HG03139 (cell line): ENCODE data around the gene BAMBI.
"Not testable (repeated sequence)": the region's sequence is repeated elsewhere in the genome, so short reads cannot be mapped to it uniquely, and the experiment has no call there.

Experiments used
- ATAC-seq: cut with Tn5 transposase; IDR thresholded peaks from one replicate; pipeline ENCODE4 v1.9.1; 2021; ENCODE audit not compliant: unreplicated experiment

BAMBI gene, protein sequence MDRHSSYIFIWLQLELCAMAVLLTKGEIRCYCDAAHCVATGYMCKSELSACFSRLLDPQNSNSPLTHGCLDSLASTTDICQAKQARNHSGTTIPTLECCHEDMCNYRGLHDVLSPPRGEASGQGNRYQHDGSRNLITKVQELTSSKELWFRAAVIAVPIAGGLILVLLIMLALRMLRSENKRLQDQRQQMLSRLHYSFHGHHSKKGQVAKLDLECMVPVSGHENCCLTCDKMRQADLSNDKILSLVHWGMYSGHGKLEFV

GRCh38 chr10:28676968-28677887, at the start of gene BAMBI:
TSS of gene BAMBI (plus strand) at chr10:28677521. CDS start at chr10:28677898, 377 bp downstream.
- peak; percentile 97 for ATAC-seq

DNA sequence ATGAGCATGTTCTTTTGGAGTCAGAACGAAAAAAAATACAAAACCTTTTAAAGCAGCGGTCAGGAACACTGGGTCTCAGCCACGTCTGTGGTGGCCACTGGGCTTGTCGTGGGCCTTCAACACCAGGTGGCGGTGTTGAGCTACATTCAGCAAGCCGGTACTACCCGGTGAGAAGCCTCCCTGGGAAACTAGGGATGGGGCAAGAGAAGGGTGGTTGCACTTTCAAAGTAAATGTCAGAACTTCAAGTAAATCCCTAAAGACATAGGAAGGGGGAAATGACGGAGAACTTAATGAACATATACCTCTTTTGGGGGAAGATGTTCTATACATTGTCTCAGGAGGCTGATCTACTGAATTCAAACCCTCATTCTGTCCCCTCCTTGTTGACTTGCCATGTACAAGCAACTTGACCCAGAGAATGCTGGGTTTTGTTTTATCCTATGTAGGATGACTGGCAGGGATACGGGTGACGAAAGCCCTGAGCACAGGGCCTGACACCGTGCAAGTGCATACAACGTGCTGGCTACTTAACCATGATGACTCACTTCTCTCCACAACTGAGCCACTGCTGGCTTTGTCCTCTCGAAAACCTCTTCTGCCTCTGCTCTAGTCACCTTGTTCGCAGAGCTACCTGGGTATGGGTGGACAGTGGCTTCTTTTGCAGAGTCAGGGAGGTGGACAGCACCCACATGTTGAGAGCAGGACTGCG, 49.0 kb upstream of the BAMBI start:
- peak; percentile 69 for ATAC-seq

- no peak for ATAC-seq
Observed at GRCh38 chr10:28631896-28632583, 45.3 kb upstream of the BAMBI start.

- no peak for ATAC-seq
Observed at GRCh38 chr10:28632584-28632945, 44.8 kb upstream of the BAMBI start.

DNA sequence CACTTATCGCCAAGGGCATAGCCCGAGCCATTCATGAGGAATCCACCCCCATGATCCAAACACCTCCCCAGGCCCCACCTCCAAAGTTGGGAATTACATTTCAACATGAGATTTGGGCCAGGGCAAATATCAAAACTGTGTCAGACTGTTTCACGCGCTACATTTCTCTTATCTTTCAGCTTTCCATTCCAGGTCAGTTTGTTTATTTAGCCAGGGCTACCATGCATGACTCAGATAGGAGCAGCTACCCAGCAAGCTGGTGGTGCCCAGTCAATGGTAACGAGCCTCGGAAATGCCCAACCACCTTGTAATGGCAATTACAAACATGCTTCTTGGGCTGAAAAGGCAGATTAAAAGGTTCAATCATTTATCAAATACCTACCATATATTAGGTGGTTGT, 43.6 kb upstream of the BAMBI start:
- no peak for ATAC-seq

- no peak for ATAC-seq
Observed at GRCh38 chr10:28637346-28637745, 40.0 kb upstream of the BAMBI start.

- no peak for ATAC-seq
Observed at GRCh38 chr10:28638392-28638791, 38.9 kb upstream of the BAMBI start.

DNA sequence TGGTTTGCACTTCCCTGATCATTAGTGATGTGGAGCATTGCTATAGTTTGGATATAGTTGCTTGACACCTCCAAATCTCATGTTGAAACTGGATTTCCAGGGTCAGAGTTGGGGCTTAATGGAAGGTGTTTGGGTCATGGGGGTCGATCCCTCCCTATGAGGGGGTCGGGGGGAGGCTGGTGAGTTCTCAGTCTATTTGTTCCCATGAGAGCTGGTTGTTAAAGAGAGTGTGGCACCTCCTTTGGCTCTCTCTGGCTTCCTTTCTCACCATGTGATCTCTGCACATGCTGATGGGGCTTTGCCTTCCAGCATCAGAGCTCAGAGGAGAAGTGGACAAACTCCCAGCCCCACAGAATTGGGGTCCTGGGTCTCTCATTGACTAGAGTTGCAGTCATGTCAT, 36.8 kb upstream of the BAMBI start:
- no peak for ATAC-seq

DNA sequence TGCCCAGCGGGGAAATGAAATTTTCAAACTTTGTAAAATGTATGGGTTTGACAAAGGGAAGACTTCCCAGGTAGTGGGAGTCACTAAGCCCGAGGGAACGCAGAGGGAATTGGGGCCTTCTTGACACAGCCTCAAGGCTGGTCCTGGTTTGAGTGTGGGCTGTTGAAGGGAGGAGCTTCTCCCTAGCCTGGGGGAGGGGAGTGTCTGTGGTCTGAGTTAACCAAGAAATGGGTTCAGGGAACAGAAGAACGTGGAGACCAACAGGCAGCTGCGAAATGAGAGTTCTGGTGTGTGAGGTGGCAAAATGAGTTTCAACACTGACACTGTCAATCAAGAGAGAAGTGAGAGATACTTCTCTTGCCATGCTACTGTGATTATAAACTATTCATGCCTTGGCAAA, 32.7 kb upstream of the BAMBI start:
- ATAC-seq: no peak

GRCh38 chr10:28652106-28652505, 25.2 kb upstream of the BAMBI start:
- no peak for ATAC-seq

DNA sequence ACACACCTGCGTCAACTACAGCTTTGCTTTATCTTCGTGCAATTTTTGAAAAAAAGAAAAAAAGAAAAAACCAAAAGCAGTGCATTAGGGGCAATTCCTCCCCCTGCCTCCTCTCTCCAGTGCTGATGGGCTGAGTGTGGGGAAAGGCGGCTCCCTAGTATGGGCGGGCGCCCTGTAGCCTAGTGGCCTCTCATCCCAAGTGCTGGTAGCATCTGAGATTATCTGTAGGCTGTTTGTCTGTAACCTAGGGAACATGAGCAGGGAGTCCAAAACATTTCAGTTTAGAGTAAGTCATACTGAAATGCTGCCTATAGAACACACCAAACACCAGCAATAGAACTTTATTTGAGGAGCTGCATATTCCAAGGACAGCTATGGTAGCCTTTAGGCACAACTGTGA, 24.6 kb upstream of the BAMBI start:
- ATAC-seq: no peak

- ATAC-seq: not testable (repeated sequence)
Observed at GRCh38 chr10:28658824-28659223, 18.5 kb upstream of the BAMBI start.

GRCh38 chr10:28661035-28661434, 16.3 kb upstream of the BAMBI start:
- ATAC-seq: no peak

DNA sequence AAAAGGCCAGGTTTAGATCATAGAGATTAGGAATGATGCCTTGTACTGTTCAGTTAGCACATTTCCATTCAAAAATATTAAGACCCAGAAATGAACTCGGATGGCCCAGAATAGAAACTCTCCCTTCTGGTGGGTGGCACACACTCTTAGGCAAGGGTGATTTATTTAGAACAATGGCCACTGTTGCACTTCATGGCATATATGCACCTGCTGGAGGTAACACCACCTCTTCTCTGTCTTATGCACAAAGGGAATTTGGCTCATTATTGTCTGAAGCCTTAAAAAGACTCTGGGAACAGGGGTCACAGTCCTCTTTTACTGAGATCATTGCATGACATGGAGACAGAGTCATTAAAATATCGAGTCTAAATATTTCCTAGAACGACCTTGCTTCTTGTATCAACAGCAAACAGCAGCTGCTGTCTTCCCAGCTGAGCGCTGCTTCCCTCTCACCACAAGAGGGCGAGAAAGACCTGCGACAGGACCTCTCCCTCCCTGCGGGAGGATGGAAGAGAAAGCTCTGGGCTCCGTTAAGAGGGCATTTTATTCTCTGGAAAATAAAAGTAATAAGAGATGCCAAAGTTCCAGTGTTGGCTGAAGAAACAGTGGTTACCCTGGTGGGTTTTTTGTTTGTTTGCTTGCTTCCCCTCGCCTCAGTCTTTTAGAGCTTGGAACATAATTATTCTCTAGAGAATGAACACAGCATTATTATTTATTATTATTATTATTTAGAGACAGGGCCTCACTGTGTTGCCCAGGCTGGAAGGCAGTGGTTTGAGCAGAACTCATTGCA, 13.5 kb upstream of the BAMBI start:
- ATAC-seq: no peak

- ATAC-seq: no peak
Observed at GRCh38 chr10:28664369-28664740, 13.0 kb upstream of the BAMBI start.

GRCh38 chr10:28666751-28667467, 10.4 kb upstream of the BAMBI start:
- no peak for ATAC-seq

DNA sequence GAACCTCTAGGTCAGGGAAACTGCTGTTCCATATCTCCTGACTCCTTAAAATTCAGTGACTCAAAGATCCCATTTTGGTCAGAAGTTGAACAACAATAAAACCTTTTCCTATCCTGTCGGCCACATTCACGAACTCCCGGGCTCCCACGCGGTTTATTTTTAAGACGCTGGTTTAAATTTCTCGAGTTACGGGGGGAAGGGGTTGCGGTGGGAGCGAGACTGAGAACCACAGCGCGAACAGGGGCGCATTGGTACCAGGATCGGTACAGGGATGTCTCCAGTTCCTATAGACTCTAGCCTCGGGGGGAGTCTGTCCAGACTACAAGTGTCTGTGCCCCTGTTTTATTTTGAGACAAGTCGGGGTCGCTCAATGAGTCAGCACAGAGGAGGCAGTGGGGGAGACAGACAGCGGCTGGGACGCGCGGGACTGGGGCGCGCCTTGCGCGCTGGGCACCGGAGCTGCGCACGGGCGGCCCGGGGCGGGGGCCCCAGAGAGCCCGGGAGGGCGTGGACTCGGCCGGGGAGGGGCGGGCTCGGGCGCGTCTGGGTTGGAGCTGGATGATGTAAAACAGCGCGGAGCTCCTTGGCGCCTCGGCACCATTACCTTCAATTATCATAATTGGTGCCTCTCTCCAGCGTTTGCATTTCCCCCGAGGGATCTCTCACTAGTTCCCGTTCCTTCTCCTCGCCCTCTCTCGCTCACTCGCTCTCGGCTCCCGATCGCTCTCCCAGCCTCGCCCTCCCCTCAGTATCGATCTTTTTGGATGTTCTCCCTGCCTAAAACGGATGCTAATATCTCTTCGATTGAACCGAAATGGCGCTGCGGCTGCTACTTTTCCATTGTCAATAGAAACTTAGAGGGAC, 8.7 kb upstream of the BAMBI start:
- no peak for ATAC-seq

GRCh38 chr10:28669227-28670173, 7.8 kb upstream of the BAMBI start:
- no peak for ATAC-seq
